ENCODE data around the gene SLC9A3.

GRCh38 chr5:492314-492893 lies 31.8 kb downstream of the SLC9A3 start:
- TF ChIP-seq TAF1 (IDR thresholded peaks at IDR 0.05; ENCODE audit: borderline replicate concordance, low read depth, low read length) (no peak), CTCF (IDR thresholded peaks at IDR 0.05) (no peak), USF2 (IDR thresholded peaks at IDR 0.05; ENCODE audit: borderline replicate concordance, low read depth, low read length) (no peak), RFX5 (IDR thresholded peaks at IDR 0.05; ENCODE audit: low read length) (no peak), POLR2AphosphoS5 (IDR thresholded peaks at IDR 0.05; ENCODE audit: low read depth, low read length) (no peak), ZBTB33 (IDR thresholded peaks at IDR 0.05; ENCODE audit: borderline replicate concordance, low read depth) (no peak), RCOR1 (IDR thresholded peaks at IDR 0.05; ENCODE audit: low read length) (no peak), FOXM1 (IDR thresholded peaks at IDR 0.05; ENCODE audit: low read depth) (no peak), REST (IDR thresholded peaks at IDR 0.05; ENCODE audit: low read depth, low read length) (no peak), RXRA (IDR thresholded peaks at IDR 0.05; ENCODE audit: borderline replicate concordance, low read depth) (no peak), GABPA (IDR thresholded peaks at IDR 0.05; ENCODE audit: low read depth) (no peak), SMC3 (IDR thresholded peaks at IDR 0.05; ENCODE audit: low read depth, low read length) (no peak)
